GM12865 (cell line): ENCODE results near the gene UVSSA.
"Not testable (repeated sequence)": the region's sequence is repeated elsewhere in the genome, so short reads cannot be mapped to it uniquely, and the experiment has no call there.

Experiments used
- DNase-seq: peaks from one replicate; pipeline ENCODE4 v3.0.0; 2010; ENCODE audit warnings: low read depth
- H3K4me3 ChIP-seq: 2 replicates; pipeline ENCODE4 v1.5.1; 2011; ENCODE audit warnings: mild to moderate bottlenecking, low read depth, low read length, control low read depth
- TF ChIP-seq, protein P1 (sequence below): IDR thresholded peaks from 2 replicates; pipeline ENCODE4 v1.5.1; 2011; ENCODE audit warnings: low read length, control low read depth, low read depth, inconsistent platforms; ENCODE audit not compliant: insufficient read depth; ENCODE audit errors: missing control alignments

The UVSSA gene

DNA sequence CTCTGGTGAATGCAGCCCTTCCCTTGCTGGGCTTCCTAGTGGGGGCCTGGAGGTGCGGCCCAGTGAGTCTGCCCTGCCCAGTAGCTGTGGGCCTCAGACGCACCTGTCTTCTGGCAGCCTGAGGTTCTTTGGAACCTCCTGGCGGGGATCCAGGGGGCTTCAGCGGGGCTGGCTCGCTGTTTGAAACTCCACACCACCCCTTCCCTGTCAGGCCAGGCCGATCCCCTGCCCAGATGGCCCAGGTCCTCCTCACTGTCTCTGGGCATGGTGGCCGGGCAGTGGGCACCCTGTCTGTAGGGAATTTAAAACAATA lies 69.9 kb downstream of the UVSSA start:
- TF ChIP-seq, protein P1, sequence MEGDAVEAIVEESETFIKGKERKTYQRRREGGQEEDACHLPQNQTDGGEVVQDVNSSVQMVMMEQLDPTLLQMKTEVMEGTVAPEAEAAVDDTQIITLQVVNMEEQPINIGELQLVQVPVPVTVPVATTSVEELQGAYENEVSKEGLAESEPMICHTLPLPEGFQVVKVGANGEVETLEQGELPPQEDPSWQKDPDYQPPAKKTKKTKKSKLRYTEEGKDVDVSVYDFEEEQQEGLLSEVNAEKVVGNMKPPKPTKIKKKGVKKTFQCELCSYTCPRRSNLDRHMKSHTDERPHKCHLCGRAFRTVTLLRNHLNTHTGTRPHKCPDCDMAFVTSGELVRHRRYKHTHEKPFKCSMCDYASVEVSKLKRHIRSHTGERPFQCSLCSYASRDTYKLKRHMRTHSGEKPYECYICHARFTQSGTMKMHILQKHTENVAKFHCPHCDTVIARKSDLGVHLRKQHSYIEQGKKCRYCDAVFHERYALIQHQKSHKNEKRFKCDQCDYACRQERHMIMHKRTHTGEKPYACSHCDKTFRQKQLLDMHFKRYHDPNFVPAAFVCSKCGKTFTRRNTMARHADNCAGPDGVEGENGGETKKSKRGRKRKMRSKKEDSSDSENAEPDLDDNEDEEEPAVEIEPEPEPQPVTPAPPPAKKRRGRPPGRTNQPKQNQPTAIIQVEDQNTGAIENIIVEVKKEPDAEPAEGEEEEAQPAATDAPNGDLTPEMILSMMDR: no peak
- DNase-seq: no peak
- H3K4me3 ChIP-seq: no peak overlapping the region

DNA sequence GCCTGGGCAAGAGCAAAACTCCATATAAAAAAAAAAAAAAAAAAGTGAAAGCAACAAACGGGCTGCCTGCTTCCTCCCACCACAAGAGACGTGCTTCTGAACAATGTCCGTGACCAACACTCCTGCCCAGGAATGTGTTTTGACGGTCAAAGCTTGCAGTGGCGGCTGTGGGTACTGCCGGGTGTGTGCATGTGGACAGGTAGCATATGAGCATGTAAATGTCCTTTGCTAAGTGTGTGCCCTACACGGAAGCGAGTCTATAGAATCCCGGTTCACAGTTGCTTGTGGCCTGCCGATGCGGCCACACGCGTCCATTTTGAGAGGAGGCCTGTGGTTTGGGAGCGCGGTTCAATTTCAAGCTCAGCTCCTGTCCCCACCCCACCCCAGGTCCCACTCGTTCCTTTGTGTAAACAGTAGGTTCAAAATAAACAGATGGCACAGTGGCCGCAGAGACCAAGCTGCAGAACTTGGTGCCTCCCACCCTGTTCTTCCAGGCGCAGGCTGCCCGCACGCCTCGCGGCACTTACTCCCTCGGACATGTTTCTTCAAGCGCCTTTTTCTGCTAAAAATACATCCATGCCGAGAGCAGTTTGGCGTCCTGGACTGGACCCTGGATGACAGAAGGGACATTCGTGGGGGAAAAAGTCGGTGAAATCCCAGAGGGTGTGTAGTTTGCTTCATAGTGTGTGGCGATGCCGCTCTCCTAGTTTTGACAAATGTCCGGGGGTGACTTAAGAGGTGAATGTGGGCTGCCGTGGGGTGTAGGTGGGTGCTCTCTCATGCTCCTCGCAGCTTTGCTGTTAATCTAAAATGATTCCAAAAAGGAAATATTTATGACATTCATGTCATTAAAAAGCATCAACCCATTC lies 70.7 kb downstream of the UVSSA start:
- DNase-seq: no peak
- TF ChIP-seq, protein P1: no peak
- H3K4me3 ChIP-seq: no peak overlapping the region

DNA sequence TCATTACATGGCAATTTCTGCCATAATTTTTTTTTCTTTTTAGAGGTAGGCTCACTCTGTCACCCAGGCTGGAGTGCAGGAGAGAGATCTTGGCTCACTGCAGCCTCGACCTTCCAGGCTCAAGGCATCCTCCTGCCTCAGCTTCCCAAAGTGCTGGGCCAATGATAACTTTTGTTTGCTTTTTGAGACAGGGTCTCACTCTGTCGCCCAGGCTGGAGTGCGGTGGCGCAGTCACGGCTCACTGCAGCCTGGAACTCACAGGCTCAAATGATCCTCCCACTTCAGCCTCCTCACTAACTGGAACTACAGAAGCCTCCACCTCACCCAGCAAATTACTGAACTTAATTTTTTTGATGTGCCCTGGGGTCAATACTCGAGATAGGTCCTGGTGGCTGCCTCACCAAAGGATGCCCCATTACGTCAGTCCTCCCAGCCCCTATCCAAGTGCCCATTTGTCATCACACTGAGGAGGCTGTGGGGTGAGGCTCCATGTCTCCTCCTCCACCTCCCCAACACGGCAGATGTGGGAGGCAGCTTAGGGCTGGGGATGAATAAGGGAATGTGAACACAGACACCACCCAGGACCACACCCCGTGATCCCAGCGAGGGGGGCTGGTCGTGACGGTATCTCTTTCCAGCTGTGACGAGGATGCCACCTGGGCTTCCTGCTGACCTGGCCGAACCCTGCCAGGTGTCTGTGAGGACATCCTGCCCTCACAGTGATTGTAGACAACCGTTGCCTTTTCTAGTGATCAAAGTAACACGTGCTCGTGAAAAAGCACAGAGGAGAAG lies 71.7 kb downstream of the UVSSA start:
- no peak for DNase-seq
- TF ChIP-seq, protein P1: no peak
- no peak overlapping the region for H3K4me3 ChIP-seq

DNA sequence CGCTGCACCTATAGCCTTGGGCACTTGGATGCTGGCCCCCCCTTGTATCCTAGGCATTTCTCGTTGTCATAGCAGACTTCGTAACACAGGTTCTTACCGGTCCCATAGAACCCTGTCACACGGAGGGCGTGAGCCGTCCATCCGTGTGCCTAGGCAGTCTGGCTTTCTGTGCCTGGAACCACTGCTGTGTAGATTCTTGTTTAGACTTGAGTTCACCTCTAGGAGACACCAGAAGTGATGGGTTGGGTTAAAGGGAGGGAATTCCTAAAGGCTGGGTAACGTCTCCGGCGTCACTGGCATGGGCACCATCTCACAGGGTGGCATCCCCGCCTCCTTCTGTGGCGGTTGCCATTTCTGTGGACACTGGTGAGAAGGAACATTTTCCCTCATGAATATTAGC lies 72.7 kb downstream of the UVSSA start:
- DNase-seq: no peak
- TF ChIP-seq, protein P1: no peak
- H3K4me3 ChIP-seq: no peak overlapping the region

DNA sequence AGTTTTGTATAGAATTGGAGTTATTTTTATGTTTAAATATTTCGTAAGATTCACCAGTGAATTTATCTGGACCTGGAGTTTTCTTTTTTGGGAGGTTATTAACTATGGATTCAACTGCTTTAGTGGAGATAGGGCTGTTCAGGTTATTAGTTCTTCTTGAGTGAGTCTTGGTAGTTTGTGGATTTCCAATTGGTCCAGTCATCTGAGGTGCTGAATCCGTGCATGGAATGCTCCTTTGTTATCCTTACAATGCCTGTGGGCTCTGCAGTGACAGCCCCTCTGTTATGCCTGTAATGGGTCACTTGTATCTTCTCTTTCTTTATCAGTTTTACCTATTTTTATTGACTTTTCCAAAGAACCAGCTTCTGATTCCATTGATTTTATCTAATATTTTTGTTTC lies 74.6 kb downstream of the UVSSA start:
- TF ChIP-seq, protein P1: no peak
- no peak overlapping the region for H3K4me3 ChIP-seq
- DNase-seq: no peak

DNA sequence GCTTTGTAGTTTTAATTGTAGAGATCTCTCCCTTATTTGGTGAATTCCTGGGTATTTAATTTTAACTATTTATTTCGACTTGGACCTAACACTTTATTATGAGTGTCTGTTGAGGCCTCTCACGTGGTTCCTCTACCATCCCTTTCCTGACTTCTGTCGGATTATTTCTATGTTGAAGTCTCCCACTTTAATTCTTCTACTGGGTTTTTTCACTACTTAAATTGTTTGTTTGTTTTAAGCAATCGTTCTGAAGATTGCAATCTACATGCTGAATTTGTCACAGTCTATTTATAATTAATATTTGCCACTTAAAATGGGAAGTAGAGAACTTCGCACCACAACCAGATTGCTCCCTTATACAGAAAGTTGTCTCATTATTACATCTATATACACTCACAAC lies 80.0 kb downstream of the UVSSA start:
- H3K4me3 ChIP-seq: no peak overlapping the region
- DNase-seq: no peak
- TF ChIP-seq, protein P1: no peak

DNA sequence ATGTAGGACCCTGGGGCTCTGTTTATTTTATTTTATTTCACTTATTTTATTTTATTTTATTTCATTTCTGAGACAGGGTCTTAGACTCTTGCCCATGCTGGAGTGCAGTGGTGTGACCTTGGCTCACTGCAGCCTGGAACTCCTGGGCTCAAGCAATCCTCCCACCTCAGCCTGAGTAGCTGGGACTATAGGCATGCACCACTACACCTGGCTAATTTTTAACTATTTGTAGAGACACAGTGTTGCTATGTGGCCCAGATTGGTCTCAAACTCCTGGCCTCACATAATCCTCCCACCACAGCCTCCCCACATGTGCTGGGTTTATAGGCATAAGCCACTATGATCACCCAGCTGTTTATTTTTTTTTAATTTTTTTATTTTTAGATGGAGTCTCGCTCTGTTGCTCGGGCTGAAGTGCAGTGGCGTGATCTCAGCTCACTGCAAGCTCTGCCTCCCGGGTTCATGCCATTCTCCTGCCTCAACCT lies 96.7 kb downstream of the UVSSA start:
- not testable (repeated sequence) for DNase-seq, H3K4me3 ChIP-seq
